GM21423 (cell line): ENCODE data around the gene RBP2.
"Not testable (repeated sequence)": the region's sequence is repeated elsewhere in the genome, so short reads cannot be mapped to it uniquely, and the experiment has no call there.

Experiments
- ATAC-seq: cut with Tn5 transposase; IDR thresholded peaks from one replicate; pipeline ENCODE4 v1.9.1; 2021; ENCODE audit warnings: mild to moderate bottlenecking, moderate library complexity; ENCODE audit not compliant: unreplicated experiment

RBP2 gene

GRCh38 chr3:139444446-139444845 is 31.9 kb downstream of the RBP2 start:
- ATAC-seq: no peak

GRCh38 chr3:139443186-139443585 is 33.1 kb downstream of the RBP2 start:
- no peak for ATAC-seq

GRCh38 chr3:139441656-139442055 is 34.7 kb downstream of the RBP2 start:
- ATAC-seq: no peak

- no peak for ATAC-seq
Observed at GRCh38 chr3:139440639-139441556, 35.4 kb downstream of the RBP2 start.

GRCh38 chr3:139439278-139439677 is 37.0 kb downstream of the RBP2 start:
- ATAC-seq: no peak

GRCh38 chr3:139434764-139435307 is 41.5 kb downstream of the RBP2 start:
- ATAC-seq: no peak

GRCh38 chr3:139434228-139434627 is 42.1 kb downstream of the RBP2 start:
- no peak for ATAC-seq

- no peak for ATAC-seq
Observed at GRCh38 chr3:139433089-139433488, 43.2 kb downstream of the RBP2 start.

- ATAC-seq: no peak
Observed at GRCh38 chr3:139430493-139430892, 45.8 kb downstream of the RBP2 start.

GRCh38 chr3:139427283-139428060 is 48.8 kb downstream of the RBP2 start:
- ATAC-seq: no peak

GRCh38 chr3:139425745-139426400 is 50.4 kb downstream of the RBP2 start:
- no peak for ATAC-seq

GRCh38 chr3:139423232-139423631 is 53.1 kb downstream of the RBP2 start:
- no peak for ATAC-seq

GRCh38 chr3:139421460-139421859 is 54.9 kb downstream of the RBP2 start:
- ATAC-seq: no peak

- ATAC-seq: no peak
Observed at GRCh38 chr3:139421040-139421439, 55.3 kb downstream of the RBP2 start.

- no peak for ATAC-seq
Observed at GRCh38 chr3:139418144-139418543, 58.2 kb downstream of the RBP2 start.

- no peak for ATAC-seq
Observed at GRCh38 chr3:139416275-139416674, 60.0 kb downstream of the RBP2 start.

- ATAC-seq: no peak
Observed at GRCh38 chr3:139414608-139415224, 61.6 kb downstream of the RBP2 start.

GRCh38 chr3:139412891-139413290 is 63.4 kb downstream of the RBP2 start:
- ATAC-seq: not testable (repeated sequence)
